H9 (cell line): ENCODE data around the gene TANGO6. TPM values are rescaled to one million over a fixed set of nuclear protein-coding genes. Genes with fewer than 3 reads are reported as not detected.

Experiments
- DNase-seq: peaks from one replicate; pipeline ENCODE4 v3.0.0-alpha.2; 2017
- H2AFZ ChIP-seq: one replicate; pipeline ENCODE4 v1.6.1; 2013; ENCODE audit warnings: mild to moderate bottlenecking, low read length, control low read depth, moderate library complexity
- H2AK5ac ChIP-seq: 2 replicates; pipeline ENCODE4 v1.6.1; 2013; ENCODE audit warnings: low read length, control low read depth, mixed read lengths; ENCODE audit not compliant: insufficient read length
- H2BK120ac ChIP-seq: one replicate; pipeline ENCODE4 v1.6.1; 2013; ENCODE audit warnings: low read depth, mild to moderate bottlenecking, low read length, control low read depth, inconsistent platforms; ENCODE audit not compliant: poor library complexity, severe bottlenecking
- H2BK12ac ChIP-seq: 2 replicates; pipeline ENCODE4 v1.6.1; 2013; ENCODE audit warnings: low read length, control low read depth, mixed read lengths, low read depth; ENCODE audit not compliant: insufficient read length
- H2BK15ac ChIP-seq: 2 replicates; pipeline ENCODE4 v1.6.1; 2013; ENCODE audit warnings: low read depth, low read length, control low read depth
- H2BK20ac ChIP-seq: one replicate; pipeline ENCODE4 v1.6.1; 2013; ENCODE audit warnings: low read depth, mild to moderate bottlenecking, low read length, control low read depth, inconsistent platforms; ENCODE audit not compliant: poor library complexity, severe bottlenecking
- H2BK5ac ChIP-seq: 2 replicates; pipeline ENCODE4 v1.6.1; 2013; ENCODE audit warnings: low read length, control low read depth, mixed read lengths; ENCODE audit not compliant: insufficient read length
- H3K14ac ChIP-seq: 2 replicates; pipeline ENCODE4 v1.6.1; 2013; ENCODE audit warnings: low read length, control low read depth; ENCODE audit not compliant: insufficient read depth
- H3K18ac ChIP-seq: 2 replicates; pipeline ENCODE4 v1.6.1; 2013; ENCODE audit warnings: low read depth, mild to moderate bottlenecking, mixed read lengths, low read length, control low read depth; ENCODE audit not compliant: insufficient read length
- H3K23ac ChIP-seq: 2 replicates; pipeline ENCODE4 v1.6.1; 2013; ENCODE audit warnings: low read length, control low read depth, mixed read lengths, low read depth; ENCODE audit not compliant: insufficient read length
- H3K23me2 ChIP-seq: 2 replicates; pipeline ENCODE4 v1.6.1; 2013; ENCODE audit warnings: low read depth, mild to moderate bottlenecking, mixed read lengths, low read length, control low read depth; ENCODE audit not compliant: insufficient read length, poor library complexity, severe bottlenecking
- H3K27ac ChIP-seq: 2 replicates; pipeline ENCODE4 v1.5.1; 2013; ENCODE audit warnings: low read length, control low read depth, mixed read lengths, low read depth; ENCODE audit not compliant: insufficient read length
- H3K27me3 ChIP-seq: 2 replicates; pipeline ENCODE4 v1.6.1; 2013; ENCODE audit warnings: low read length, control low read depth, inconsistent platforms; ENCODE audit not compliant: insufficient read depth
- H3K4ac ChIP-seq: 2 replicates; pipeline ENCODE4 v1.6.1; 2013; ENCODE audit warnings: low read depth, mild to moderate bottlenecking, control low read depth, inconsistent platforms, low read length, moderate library complexity
- H3K4me1 ChIP-seq: 2 replicates; pipeline ENCODE4 v1.6.1; 2013; ENCODE audit warnings: low read length, control low read depth, inconsistent platforms; ENCODE audit not compliant: insufficient read depth
- H3K4me2 ChIP-seq: 2 replicates; pipeline ENCODE4 v1.6.1; 2013; ENCODE audit warnings: low read length, control low read depth, mixed read lengths; ENCODE audit not compliant: insufficient read length, insufficient read depth
- H3K56ac ChIP-seq: 2 replicates; pipeline ENCODE4 v1.6.1; 2013; ENCODE audit warnings: low read depth, mild to moderate bottlenecking, mixed read lengths, low read length, control low read depth; ENCODE audit not compliant: insufficient read length
- H3K79me1 ChIP-seq: 2 replicates; pipeline ENCODE4 v1.6.1; 2013; ENCODE audit warnings: low read depth, mild to moderate bottlenecking, moderate library complexity, low read length, control low read depth, inconsistent platforms; ENCODE audit not compliant: insufficient read depth, poor library complexity, severe bottlenecking
- H3K79me2 ChIP-seq: 2 replicates; pipeline ENCODE4 v1.6.1; 2013; ENCODE audit warnings: low read length, control low read depth, inconsistent platforms; ENCODE audit not compliant: insufficient read depth
- H3K9ac ChIP-seq: 2 replicates; pipeline ENCODE4 v1.6.1; 2013; ENCODE audit warnings: low read length, control low read depth, mixed read lengths; ENCODE audit not compliant: insufficient read length; ENCODE audit errors: extremely low read depth
- H3K9me3 ChIP-seq: one replicate; pipeline ENCODE4 v1.6.1; 2013; ENCODE audit warnings: low read depth, low read length, inconsistent platforms; ENCODE audit not compliant: control insufficient read depth
- H3T11ph ChIP-seq: one replicate; pipeline ENCODE4 v1.6.1; 2013; ENCODE audit warnings: mild to moderate bottlenecking, low read length, control low read depth, inconsistent platforms
- H4K20me1 ChIP-seq: one replicate; pipeline ENCODE4 v1.6.1; 2013; ENCODE audit not compliant: control insufficient read depth, insufficient read length, insufficient read depth
- H4K5ac ChIP-seq: 2 replicates; pipeline ENCODE4 v1.6.1; 2013; ENCODE audit warnings: low read depth, mild to moderate bottlenecking, mixed read lengths, low read length, control low read depth; ENCODE audit not compliant: insufficient read length
- H4K8ac ChIP-seq: replicated peaks from 2 replicates; pipeline ENCODE4 v1.6.1; 2013; ENCODE audit warnings: low read length, control low read depth, mixed read lengths, low read depth; ENCODE audit not compliant: insufficient read length
- H4K91ac ChIP-seq: 2 replicates; pipeline ENCODE4 v1.6.1; 2013; ENCODE audit warnings: low read depth, mild to moderate bottlenecking, moderate library complexity, mixed read lengths, low read length, control low read depth; ENCODE audit not compliant: insufficient read length
- H3K27ac Mint-ChIP-seq, 3 experiments: 2 replicates in 2 of 3; 3 replicates in 1 of 3; pipeline ENCODE4 v1.8.0; 2020 to 2021; ENCODE audit warnings: mixed read lengths in 3 of 3, mild to moderate bottlenecking in 1 of 3, moderate library complexity in 1 of 3
- H3K27me3 Mint-ChIP-seq: 2 replicates; pipeline ENCODE4 v1.8.0; 2021; ENCODE audit warnings: low read depth, mild to moderate bottlenecking, moderate library complexity, mixed read lengths
- H3K36me3 Mint-ChIP-seq, 3 experiments: 2 replicates in 2 of 3; 3 replicates in 1 of 3; pipeline ENCODE4 v1.8.0; 2020 to 2021; ENCODE audit warnings: low read depth in 3 of 3, mixed read lengths in 3 of 3; ENCODE audit not compliant: insufficient read depth in 1 of 3
- H3K4me1 Mint-ChIP-seq, 2 experiments: 2 replicates each; pipeline ENCODE4 v1.8.0; 2020; ENCODE audit warnings: mixed read lengths in 2 of 2
- H3K4me3 Mint-ChIP-seq, 2 experiments: 2 replicates in 1 of 2; 3 replicates in 1 of 2; pipeline ENCODE4 v1.8.0; 2020 to 2021; ENCODE audit warnings: mild to moderate bottlenecking in 2 of 2, mixed read lengths in 2 of 2, moderate library complexity in 1 of 2
- H3K9me3 Mint-ChIP-seq, 2 experiments: 2 replicates in 1 of 2; 3 replicates in 1 of 2; pipeline ENCODE4 v1.8.0; 2020; ENCODE audit warnings: mild to moderate bottlenecking in 2 of 2, mixed read lengths in 2 of 2, moderate library complexity in 1 of 2
- CTCF ChIP-seq: fragments of 200-600 bp; sonication (generic); conservative IDR thresholded peaks from 3 replicates; pipeline ENCODE4 v1.8.0; 2021; ENCODE audit warnings: antibody characterized with exemption, mild to moderate bottlenecking
- WGBS: extraction: QIAGEN DNeasy Blood & Tissue Kit; methylation state at CpG from one replicate; pipeline ENCODE4 v1.1.7; 2013; ENCODE audit warnings: missing lambda C conversion rate, low lambda C conversion rate, mixed read lengths; ENCODE audit not compliant: insufficient read length; ENCODE audit errors: extremely low coverage; 5-methylcytosine and 5-hydroxymethylcytosine counted together
- total RNA-seq: library from RNA; stranded (reverse); gene quantifications from 2 replicates; pipeline ENCODE4 v1.2.1, GENCODE V29; 2021

Gene TANGO6
- total RNA-seq, 1 experiment from 2014 or later = 12.0 TPM

GRCh38 chr16:68898026-68898425 is 54.7 kb downstream of the TANGO6 start:
- no peak overlapping the region for H3K18ac ChIP-seq

More at GRCh38 chr16:68898026-68898425, 54.7 kb downstream of the TANGO6 start:
- Histone ChIP-seq H3K9ac (no peak overlapping the region), H3K79me1 (no peaks in the 10 kb centered on the region), H2AK5ac (no peak overlapping the region), H3K9me3 (no peaks in the 10 kb centered on the region), H3K4ac (no peak overlapping the region), H2BK20ac (no peak overlapping the region), H3K27me3 (no peaks in the 10 kb centered on the region), H4K20me1 (no peaks in the 10 kb centered on the region), H3T11ph (no peak overlapping the region), H3K23me2 (no peaks in the 10 kb centered on the region), H2AFZ (no peak overlapping the region), H2BK15ac (no peak overlapping the region), H3K27ac (no peak overlapping the region), H3K14ac (no peak overlapping the region), H2BK5ac (no peak overlapping the region), H4K5ac (no peak overlapping the region), H4K91ac (no peak overlapping the region), H2BK120ac (no peak overlapping the region), H3K4me1 (no peaks in the 10 kb centered on the region), H2BK12ac (no peak overlapping the region), H3K79me2 (no peaks in the 10 kb centered on the region), H3K56ac (no peak overlapping the region), H3K4me2 (no peak overlapping the region), H4K8ac (no peak overlapping the region), H3K23ac (no peak overlapping the region)
- no peak overlapping the region for H3K4me3 Mint-ChIP-seq
- WGBS = no CpG with 5 or more reads among the region's 4 CpGs
- no peak overlapping the region for H3K27ac Mint-ChIP-seq
- H3K4me1 Mint-ChIP-seq = peaks cover 11 to 13% of the 10 kb centered on the region in 2 experiments
- H3K36me3 Mint-ChIP-seq = no peaks in the 10 kb centered on the region; a peak in 1 of 7 replicates
- no peaks in the 10 kb centered on the region for H3K9me3 Mint-ChIP-seq
- no peak for TF ChIP-seq CTCF
- H3K27me3 Mint-ChIP-seq = no peaks in the 10 kb centered on the region
- no peak for DNase-seq
